Measurements from ENCODE around the gene GALNT6. TPM values are rescaled to one million over a fixed set of nuclear protein-coding genes. Genes with fewer than 3 reads are reported as not detected.

The GALNT6 gene
- total RNA-seq, 1 donor from 2014 or later = 35.0 TPM

GRCh38 chr12:51421266-51421884 lies 30.2 kb upstream of the GALNT6 start:
- Histone ChIP-seq H3K36me3 (ENCODE audit: control insufficient read depth, insufficient read depth, low read length) (no peaks in the 10 kb centered on the region), H3K4me3 (ENCODE audit: low read depth, low read length) (no peak overlapping the region), H3K27me3 (ENCODE audit: control insufficient read depth, insufficient read depth, low read length) (no peaks in the 10 kb centered on the region)
- DNase-seq (ENCODE audit: low read depth) = peak; percentile 19
- peak; percentile 74 for TF ChIP-seq CTCF (IDR thresholded peaks at IDR 0.05; ENCODE audit: insufficient read depth, low read length, poor library complexity, severe bottlenecking)

DNA sequence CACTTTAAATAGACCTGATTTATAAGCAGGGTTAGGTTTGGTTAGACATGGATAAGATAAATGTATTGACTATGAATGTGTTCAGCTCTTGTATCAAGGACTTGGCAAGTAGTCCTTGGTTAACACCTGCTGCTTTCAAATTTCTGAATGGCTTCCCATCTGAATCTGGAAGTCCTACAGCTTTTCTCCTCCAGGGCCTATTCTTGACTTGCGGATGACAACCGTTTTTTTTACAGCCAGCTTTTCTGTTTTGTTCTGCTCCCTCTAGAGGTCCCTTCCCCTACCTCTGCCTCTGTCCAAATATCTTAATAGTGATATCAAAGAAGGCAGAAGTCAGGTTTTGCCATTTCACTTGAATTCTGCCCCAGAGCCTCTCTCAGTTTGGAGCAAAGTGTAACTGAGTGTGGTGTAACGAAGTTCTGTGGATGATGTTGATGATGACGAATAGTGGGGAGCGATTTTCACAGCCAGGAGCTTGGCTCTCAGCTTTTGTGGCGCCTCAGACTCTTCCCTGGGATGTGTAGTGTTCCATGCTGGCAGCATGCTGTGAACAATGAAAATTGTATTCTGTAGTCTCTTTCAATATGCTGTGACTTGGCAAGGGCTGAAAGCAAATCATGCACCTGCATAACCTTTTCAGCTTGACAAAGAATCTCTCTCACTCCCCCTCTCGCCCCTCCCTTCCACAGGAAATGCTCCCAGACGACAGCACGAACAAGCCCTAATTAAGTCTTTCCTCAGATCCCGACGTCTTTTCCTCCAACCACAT lies 28.4 kb upstream of the GALNT6 start:
- no peaks in the 10 kb centered on the region for H3K27me3 ChIP-seq (ENCODE audit: control insufficient read depth, insufficient read depth, low read length)
- no peak for DNase-seq (ENCODE audit: low read depth)
- no peak overlapping the region for H3K4me3 ChIP-seq (ENCODE audit: low read depth, low read length)
- no peak for TF ChIP-seq CTCF (IDR thresholded peaks at IDR 0.05; ENCODE audit: insufficient read depth, low read length, poor library complexity, severe bottlenecking)
- no peaks in the 10 kb centered on the region for H3K36me3 ChIP-seq (ENCODE audit: control insufficient read depth, insufficient read depth, low read length)

DNA sequence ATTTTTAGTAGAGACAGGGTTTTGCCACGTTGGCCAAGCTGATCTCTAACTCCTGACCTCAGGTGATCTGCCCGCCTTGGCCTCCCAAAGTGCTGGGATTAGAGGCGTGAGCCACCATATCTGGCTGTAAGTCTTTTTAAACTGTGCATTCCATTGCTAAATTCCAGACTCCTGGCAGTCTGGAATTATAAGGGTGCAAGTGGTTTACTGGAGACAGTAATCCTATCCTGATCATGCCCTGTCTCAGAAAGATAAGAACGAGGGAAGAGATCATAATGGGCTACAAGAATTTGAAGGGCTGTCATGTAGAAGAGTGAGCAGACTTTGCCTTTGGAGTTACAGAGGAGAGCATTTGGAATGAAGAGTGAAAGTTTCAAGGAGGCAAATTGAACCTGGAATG lies 26.6 kb upstream of the GALNT6 start:
- Histone ChIP-seq H3K4me3 (ENCODE audit: low read depth, low read length) (no peak overlapping the region), H3K36me3 (ENCODE audit: control insufficient read depth, insufficient read depth, low read length) (no peaks in the 10 kb centered on the region), H3K27me3 (ENCODE audit: control insufficient read depth, insufficient read depth, low read length) (no peaks in the 10 kb centered on the region)
- TF ChIP-seq CTCF (IDR thresholded peaks at IDR 0.05; ENCODE audit: insufficient read depth, low read length, poor library complexity, severe bottlenecking) = no peak
- DNase-seq (ENCODE audit: low read depth) = no peak

DNA sequence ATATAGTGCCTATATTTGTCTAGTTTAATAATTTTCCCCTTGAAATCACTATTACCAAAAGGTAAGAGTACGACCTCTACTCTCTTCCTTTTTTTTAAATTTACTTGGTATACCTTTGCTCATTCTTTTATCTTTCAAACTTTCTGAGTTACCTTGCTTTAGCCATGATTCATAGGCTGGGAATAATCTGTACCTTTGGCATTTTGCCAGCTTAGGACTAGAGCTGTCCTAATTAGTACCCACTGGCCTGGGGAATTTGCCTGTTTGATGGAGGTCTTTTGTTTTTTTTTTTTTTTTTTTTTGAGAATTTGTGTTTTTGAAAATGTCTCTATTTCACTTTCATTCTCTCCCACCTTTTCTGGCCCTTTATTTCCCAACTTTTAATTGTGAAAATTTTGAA lies 24.7 kb upstream of the GALNT6 start:
- H3K27me3 ChIP-seq (ENCODE audit: control insufficient read depth, insufficient read depth, low read length) = no peaks in the 10 kb centered on the region
- no peaks in the 10 kb centered on the region for H3K36me3 ChIP-seq (ENCODE audit: control insufficient read depth, insufficient read depth, low read length)
- DNase-seq (ENCODE audit: low read depth) = no peak
- no peak for TF ChIP-seq CTCF (IDR thresholded peaks at IDR 0.05; ENCODE audit: insufficient read depth, low read length, poor library complexity, severe bottlenecking)
- H3K4me3 ChIP-seq (ENCODE audit: low read depth, low read length) = no peak overlapping the region

DNA sequence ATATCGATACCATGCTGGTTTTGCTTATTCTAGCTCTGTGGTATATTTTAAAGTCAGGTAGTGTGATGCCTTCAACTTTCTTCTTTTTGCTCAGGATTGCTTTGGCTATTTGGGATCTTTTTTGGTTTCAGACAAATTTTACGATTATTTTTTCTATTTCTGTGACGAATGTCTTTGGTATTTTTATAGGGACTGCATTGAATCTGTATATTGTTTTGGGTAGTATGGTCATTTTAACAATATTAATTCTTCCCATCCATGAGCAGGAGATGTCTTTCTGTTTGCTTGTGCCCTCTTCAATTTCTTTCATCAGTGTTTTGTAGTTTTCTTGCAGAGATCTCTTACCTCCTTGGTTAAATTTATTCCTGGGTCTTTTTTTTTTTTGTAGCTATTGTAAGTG lies 22.6 kb upstream of the GALNT6 start:
- no peak for TF ChIP-seq CTCF (IDR thresholded peaks at IDR 0.05; ENCODE audit: insufficient read depth, low read length, poor library complexity, severe bottlenecking)
- H3K27me3 ChIP-seq (ENCODE audit: control insufficient read depth, insufficient read depth, low read length) = no peaks in the 10 kb centered on the region
- H3K4me3 ChIP-seq (ENCODE audit: low read depth, low read length) = no peak overlapping the region
- H3K36me3 ChIP-seq (ENCODE audit: control insufficient read depth, insufficient read depth, low read length) = no peaks in the 10 kb centered on the region
- no peak for DNase-seq (ENCODE audit: low read depth)

Data from kidney epithelial cell (primary cell).